Ovary (tissue), 9 donors: Measurements from ENCODE around the gene CMTM5. TPM values are rescaled to one million over a fixed set of nuclear protein-coding genes. Genes with fewer than 3 reads are reported as not detected.

Experiments used
- DNase-seq, 5 donors: peaks; one replicate each; pipeline ENCODE4 v3.0.0-alpha.2; 2019 to 2020
- H3K27ac ChIP-seq, 2 donors: fragments of 200-600 bp; one replicate each; pipeline versions ENCODE4 v1.5.1 to v1.8.0; 2019 to 2022
- H3K27me3 ChIP-seq: fragments of 200-600 bp; one replicate; pipeline ENCODE4 v1.8.0; 2022
- H3K36me3 ChIP-seq: fragments of 200-600 bp; sonication (generic); one replicate; pipeline ENCODE4 v1.5.1; 2019
- H3K4me1 ChIP-seq: one replicate; pipeline ENCODE4 v1.8.1; 2013; ENCODE audit warnings: mild to moderate bottlenecking, moderate library complexity; ENCODE audit not compliant: insufficient read depth
- H3K4me3 ChIP-seq: fragments of 200-600 bp; sonication (generic); one replicate; pipeline ENCODE4 v1.5.1; 2017
- H3K9me3 ChIP-seq, 2 donors: fragments of 200-600 bp in 1 of 2; sonication (generic) in 1 of 2; one replicate each; pipeline versions ENCODE4 v1.5.1 to v1.8.1; 2013 to 2019; ENCODE audit warnings: mild to moderate bottlenecking in 1 of 2, moderate library complexity in 1 of 2
- EP300 ChIP-seq: sonication (generic); formaldehyde crosslinking; IDR thresholded peaks from one replicate; pipeline ENCODE4 v1.6.1; 2017; ENCODE audit warnings: antibody characterized with exemption
- POLR2A ChIP-seq: fragments of 450-650 bp; IDR thresholded peaks from one replicate; pipeline ENCODE4 v1.6.1; 2017; ENCODE audit warnings: antibody characterized with exemption, mild to moderate bottlenecking, moderate library complexity
- WGBS, 3 donors: extraction: QIAGEN DNeasy Blood & Tissue Kit in 1 of 3; methylation state at CpG; one replicate each; pipeline versions ENCODE4 v1.1.5 to v1.1.7; 2013 to 2017; 5-methylcytosine and 5-hydroxymethylcytosine counted together
- intact Hi-C, 4 donors: fragments of 100-400 bp; cut with DNase I; formaldehyde crosslinking; loops; one replicate each; pipeline versions ENCODE4 v1.11.0 to v1.15.1; 2022 to 2023
- polyA plus RNA-seq, 2 donors: library from polyadenylated mRNA; stranded (reverse); fragments of 200-250 nt in 1 of 2; fragments of 350-450 nt in 1 of 2; fragmentation: Illumina TruSeq in 1 of 2; extraction: RNeasy Lipid Tissue Mini Kit (QIAGEN cat#74804) in 1 of 2; gene quantifications; one replicate each; pipeline ENCODE4 v1.2.3, GENCODE V29; 2013 to 2014
- total RNA-seq, 7 donors: library from RNA; depleted of rRNA in 2 of 7; stranded (reverse); fragments of >200 nt in 2 of 7; fragmentation: NEBNext Ultra II Directional in 3 of 7; extraction: Animal tissue kit (Norgen Biotek cat#: 25700) in 3 of 7; gene quantifications; one replicate each; pipeline versions ENCODE4 v1.1.0 to v1.2.4, GENCODE V29; 2016 to 2023
- TF ChIP-seq, protein P1 (sequence below), 3 donors: fragments of 450-650 bp in 2 of 3; fragments of 200-600 bp in 1 of 3; IDR thresholded peaks; one replicate each; pipeline versions ENCODE4 v1.5.1 to v1.8.0; 2016 to 2022; ENCODE audit warnings: antibody characterized with exemption in 3 of 3, mild to moderate bottlenecking in 1 of 3
- donor health status: DM: no; HTN: no; CAD: no; lungs with moderate emphysema.
- donor health status: DM: no; HTN: no; CAD: no.
- donor health status: Bipolar disorder and iron deficiency.
- donor health status: DM: yes; HTN: yes; CAD: no.
- donor health status: DM: no; HTN: no; CAD: no.
- donor health status: DM: yes; HTN: yes; CAD: no.

The CMTM5 gene
- total and polyA plus RNA-seq, 9 donors, result 0.16 to 1.1 (median 0.48) TPM; not detected in 6

DNA sequence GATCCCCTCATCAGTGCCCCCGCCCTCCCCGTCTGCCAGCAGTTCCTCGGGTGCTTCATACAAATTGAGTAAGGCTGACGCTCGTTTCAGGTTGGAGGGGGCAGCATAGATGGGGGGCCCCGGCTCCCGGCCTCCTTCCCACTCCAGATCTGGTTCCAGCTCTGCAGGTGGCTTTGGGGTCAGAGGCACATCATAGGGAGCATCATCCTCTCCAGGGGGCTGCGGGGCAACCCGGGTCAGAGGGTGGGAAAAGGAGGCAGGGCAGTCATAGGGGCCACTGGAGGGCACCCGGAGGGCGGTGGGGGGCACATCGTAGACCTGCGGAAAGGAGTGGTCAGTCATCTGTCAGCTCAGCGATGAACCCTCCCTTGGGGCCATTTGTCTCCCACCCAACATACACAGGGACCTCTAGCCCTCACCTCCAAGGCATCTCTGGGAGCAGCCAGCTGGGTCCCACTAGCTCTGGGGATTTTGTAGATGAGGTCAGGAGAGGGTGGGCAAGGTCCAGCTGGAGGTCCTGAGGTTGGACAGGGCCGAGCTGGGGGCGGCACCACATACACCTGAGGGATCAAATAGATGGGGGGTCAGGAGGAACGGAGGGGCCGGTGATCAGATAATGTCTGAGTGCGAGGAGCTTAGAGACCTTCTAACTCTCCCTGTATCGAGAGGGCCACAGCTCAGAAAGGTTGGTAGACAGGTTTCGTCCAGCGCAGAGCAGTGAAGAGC is 17.0 kb upstream of the CMTM5 start:
- Histone ChIP-seq H3K4me1 (no peaks in the 10 kb centered on the region), H3K27me3 (no peaks in the 10 kb centered on the region), H3K36me3 (no peaks in the 10 kb centered on the region), H3K27ac (no peak overlapping the region), H3K4me3 (no peak overlapping the region), H3K9me3 (no peaks in the 10 kb centered on the region)
- WGBS, 3 donors, result 81 to 87% (median 85%) methylated on average over 22 of the region's 22 CpGs
- no peak for DNase-seq
- intact Hi-C loops, result no loop called here
- TF ChIP-seq POLR2A (no peak), EP300 (no peak)
- TF ChIP-seq, protein P1, sequence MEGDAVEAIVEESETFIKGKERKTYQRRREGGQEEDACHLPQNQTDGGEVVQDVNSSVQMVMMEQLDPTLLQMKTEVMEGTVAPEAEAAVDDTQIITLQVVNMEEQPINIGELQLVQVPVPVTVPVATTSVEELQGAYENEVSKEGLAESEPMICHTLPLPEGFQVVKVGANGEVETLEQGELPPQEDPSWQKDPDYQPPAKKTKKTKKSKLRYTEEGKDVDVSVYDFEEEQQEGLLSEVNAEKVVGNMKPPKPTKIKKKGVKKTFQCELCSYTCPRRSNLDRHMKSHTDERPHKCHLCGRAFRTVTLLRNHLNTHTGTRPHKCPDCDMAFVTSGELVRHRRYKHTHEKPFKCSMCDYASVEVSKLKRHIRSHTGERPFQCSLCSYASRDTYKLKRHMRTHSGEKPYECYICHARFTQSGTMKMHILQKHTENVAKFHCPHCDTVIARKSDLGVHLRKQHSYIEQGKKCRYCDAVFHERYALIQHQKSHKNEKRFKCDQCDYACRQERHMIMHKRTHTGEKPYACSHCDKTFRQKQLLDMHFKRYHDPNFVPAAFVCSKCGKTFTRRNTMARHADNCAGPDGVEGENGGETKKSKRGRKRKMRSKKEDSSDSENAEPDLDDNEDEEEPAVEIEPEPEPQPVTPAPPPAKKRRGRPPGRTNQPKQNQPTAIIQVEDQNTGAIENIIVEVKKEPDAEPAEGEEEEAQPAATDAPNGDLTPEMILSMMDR (IDR thresholded peaks at IDR 0.05), result no peak

DNA sequence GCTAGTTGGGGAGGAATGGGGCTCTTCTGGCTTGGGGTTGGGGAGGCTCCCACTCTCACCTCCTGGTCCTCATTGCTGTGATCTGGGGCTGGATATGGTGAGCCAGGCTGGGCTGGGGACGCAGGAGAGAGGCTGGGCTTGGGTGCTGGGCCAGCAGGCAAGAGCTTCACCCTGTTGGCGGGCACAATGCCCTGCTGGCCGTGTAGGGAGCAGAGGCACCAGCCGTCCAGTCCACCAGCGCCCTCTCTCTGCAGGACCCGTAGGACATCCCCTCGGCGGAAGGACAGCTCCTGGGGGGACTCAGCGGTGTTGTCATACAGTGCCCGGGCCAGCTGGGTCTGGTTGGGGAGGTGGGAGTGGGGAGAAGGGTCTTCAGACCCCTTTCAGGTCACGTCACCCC is 16.4 kb upstream of the CMTM5 start:
- DNase-seq, result no peak
- no peak overlapping the region for H3K27ac ChIP-seq
- no peaks in the 10 kb centered on the region for H3K4me1 ChIP-seq
- H3K36me3 ChIP-seq, result no peaks in the 10 kb centered on the region
- TF ChIP-seq, protein P1 (IDR thresholded peaks at IDR 0.05), result no peak
- TF ChIP-seq POLR2A, result no peak
- no peak for TF ChIP-seq EP300
- no peaks in the 10 kb centered on the region for H3K9me3 ChIP-seq
- no peaks in the 10 kb centered on the region for H3K27me3 ChIP-seq
- WGBS, 3 donors, result 76 to 78% (median 78%) methylated on average over 11 of the region's 11 CpGs
- no peak overlapping the region for H3K4me3 ChIP-seq
- intact Hi-C loops, result no loop called here

DNA sequence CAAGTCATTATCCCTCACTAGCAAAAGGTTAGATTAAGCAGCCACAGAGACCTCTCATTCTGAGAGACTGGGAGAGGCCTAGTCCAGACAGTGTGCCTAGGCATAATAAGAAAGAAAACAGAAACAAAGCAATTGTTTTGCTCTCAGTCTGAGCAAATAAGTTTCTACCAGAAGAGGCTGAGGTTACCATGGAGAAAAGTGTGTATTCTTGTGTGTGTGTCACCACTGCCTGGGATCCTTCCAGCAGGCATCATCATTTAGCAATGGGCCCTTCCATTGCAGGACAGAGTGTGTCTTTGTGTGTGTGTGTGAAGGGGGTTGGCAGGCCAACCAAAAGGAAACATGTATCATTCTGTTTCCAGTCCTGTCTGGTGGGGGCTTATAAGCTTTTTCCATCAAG is 15.5 kb upstream of the CMTM5 start:
- H3K27me3 ChIP-seq, result no peaks in the 10 kb centered on the region
- no peaks in the 10 kb centered on the region for H3K4me1 ChIP-seq
- no peak overlapping the region for H3K4me3 ChIP-seq
- H3K27ac ChIP-seq, result no peak overlapping the region
- no peak for DNase-seq
- intact Hi-C loops, result no loop called here
- TF ChIP-seq POLR2A, result no peak
- no peak for TF ChIP-seq EP300
- TF ChIP-seq, protein P1 (IDR thresholded peaks at IDR 0.05), result no peak
- H3K36me3 ChIP-seq, result no peaks in the 10 kb centered on the region
- no peaks in the 10 kb centered on the region for H3K9me3 ChIP-seq

DNA sequence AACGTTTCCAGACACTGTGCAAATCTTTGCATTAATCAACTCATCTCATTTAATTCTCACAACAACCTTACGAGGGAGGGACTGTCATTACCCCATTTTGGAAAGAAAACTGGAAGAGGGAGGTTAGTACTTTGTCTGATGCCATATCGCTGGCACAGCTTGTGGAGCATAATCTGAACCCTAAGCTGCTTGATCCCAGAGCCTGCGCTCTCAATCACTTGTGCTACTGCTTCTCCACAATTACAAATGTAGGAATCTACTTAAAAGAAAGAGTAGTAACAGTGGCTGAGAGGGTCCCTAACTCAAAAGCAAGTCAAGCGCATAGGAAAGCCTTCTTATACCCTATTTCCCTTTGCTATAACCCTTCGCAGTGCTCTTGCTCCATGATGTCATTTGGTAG is 15.1 kb upstream of the CMTM5 start:
- Histone ChIP-seq H3K27ac (no peak overlapping the region), H3K9me3 (no peaks in the 10 kb centered on the region), H3K4me3 (no peak overlapping the region), H3K27me3 (no peaks in the 10 kb centered on the region), H3K4me1 (no peaks in the 10 kb centered on the region), H3K36me3 (no peaks in the 10 kb centered on the region)
- 76 to 93% (median 77%) methylated on average over 6 of the region's 6 CpGs for WGBS, 3 donors
- DNase-seq, result no peak
- intact Hi-C loops, result loop anchor here in 1 of 4 donors (1.0 kb wide), 1 partner anchor 41 kb away; no protein-coding TSS in a partner anchor
- no peak for TF ChIP-seq POLR2A
- no peak for TF ChIP-seq EP300
- TF ChIP-seq, protein P1 (IDR thresholded peaks at IDR 0.05), result no peak
